ENCODE results near the gene ZCCHC24. TPM values are rescaled to one million over a fixed set of nuclear protein-coding genes. Genes with fewer than 3 reads are reported as not detected.

ZCCHC24 gene
- total RNA-seq = 19.6 and 23.2 TPM in 2 replicates

GRCh38 chr10:79445161-79445976 lies at the start of gene ZCCHC24:
TSS of gene ZCCHC24 (minus strand) at chr10:79445624. CDS start at chr10:79445440, 184 bp downstream.

GRCh38 chr10:79347226-79347893 lies 98.1 kb downstream of the ZCCHC24 start, which contains the start of gene PPIF:
TSS of gene PPIF (plus strand) at chr10:79347469. CDS start at chr10:79347549, 80 bp downstream.

Other genes with a start within 250 kb of the ZCCHC24 start
- gene PPIF, start 98.2 kb downstream of the ZCCHC24 start, total RNA-seq = 32.1 and 37.3 TPM in 2 replicates
- 0.75 and 1.3 TPM in 2 replicates for gene EIF5AL1, start 66.9 kb upstream of the ZCCHC24 start, total RNA-seq
- not detected in 2 replicates for gene SFTPA2, start 114.8 kb upstream of the ZCCHC24 start, total RNA-seq
- under 0.01 TPM in 1 of 2 replicates, not detected in the other for gene SFTPA1, start 165.3 kb upstream of the ZCCHC24 start, total RNA-seq